Lower leg skin (tissue), 3 donors: Measurements from ENCODE around the gene ARHGDIB.

ENCODE experiments used
- POLR2A ChIP-seq, 2 donors: fragments of 450-650 bp; IDR thresholded peaks; one replicate each; pipeline ENCODE4 v1.6.1; 2016 to 2017; ENCODE audit warnings: antibody characterized with exemption in 2 of 2, mild to moderate bottlenecking in 1 of 2, moderate library complexity in 1 of 2
- TF ChIP-seq, protein P1 (sequence below), 3 donors: fragments of 450-650 bp; IDR thresholded peaks; one replicate each; pipeline ENCODE4 v1.5.1; 2016; ENCODE audit warnings: antibody characterized with exemption in 3 of 3, mild to moderate bottlenecking in 3 of 3, moderate library complexity in 2 of 3

DNA sequence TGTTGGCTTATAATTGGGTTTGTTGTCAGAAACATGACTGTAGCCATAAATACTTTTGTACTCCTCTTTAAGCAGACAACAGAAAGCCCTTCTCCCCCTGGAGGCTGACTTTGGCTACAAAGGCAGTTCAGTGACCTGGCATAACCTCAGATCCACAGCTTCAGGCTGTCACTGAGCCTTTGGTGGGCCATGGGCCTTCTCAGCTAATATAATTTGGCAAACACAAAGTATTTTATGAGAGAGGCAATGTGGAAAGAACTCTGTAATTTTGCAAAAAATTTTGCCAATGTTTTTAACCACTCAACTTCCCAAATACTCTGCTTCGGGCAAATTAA, 60.2 kb downstream of the ARHGDIB start:
- TF ChIP-seq, protein P1, sequence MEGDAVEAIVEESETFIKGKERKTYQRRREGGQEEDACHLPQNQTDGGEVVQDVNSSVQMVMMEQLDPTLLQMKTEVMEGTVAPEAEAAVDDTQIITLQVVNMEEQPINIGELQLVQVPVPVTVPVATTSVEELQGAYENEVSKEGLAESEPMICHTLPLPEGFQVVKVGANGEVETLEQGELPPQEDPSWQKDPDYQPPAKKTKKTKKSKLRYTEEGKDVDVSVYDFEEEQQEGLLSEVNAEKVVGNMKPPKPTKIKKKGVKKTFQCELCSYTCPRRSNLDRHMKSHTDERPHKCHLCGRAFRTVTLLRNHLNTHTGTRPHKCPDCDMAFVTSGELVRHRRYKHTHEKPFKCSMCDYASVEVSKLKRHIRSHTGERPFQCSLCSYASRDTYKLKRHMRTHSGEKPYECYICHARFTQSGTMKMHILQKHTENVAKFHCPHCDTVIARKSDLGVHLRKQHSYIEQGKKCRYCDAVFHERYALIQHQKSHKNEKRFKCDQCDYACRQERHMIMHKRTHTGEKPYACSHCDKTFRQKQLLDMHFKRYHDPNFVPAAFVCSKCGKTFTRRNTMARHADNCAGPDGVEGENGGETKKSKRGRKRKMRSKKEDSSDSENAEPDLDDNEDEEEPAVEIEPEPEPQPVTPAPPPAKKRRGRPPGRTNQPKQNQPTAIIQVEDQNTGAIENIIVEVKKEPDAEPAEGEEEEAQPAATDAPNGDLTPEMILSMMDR (IDR thresholded peaks at IDR 0.05), result no peak
- TF ChIP-seq POLR2A (IDR thresholded peaks at IDR 0.05), result no peak
